SU-DHL-6 (cell line): Measurements from ENCODE around the gene NRAP.

ENCODE experiments used
- H2AFZ ChIP-seq: fragments of 200-600 bp; sonication (generic); 2 replicates; pipeline ENCODE4 v1.6.1; 2014; ENCODE audit warnings: low read depth, mild to moderate bottlenecking, moderate library complexity, mixed read lengths, antibody characterized with exemption, low read length; ENCODE audit not compliant: severe bottlenecking
- H3F3A ChIP-seq: fragments of 200-600 bp; shearing (Covaris generic); 2 replicates; pipeline ENCODE4 v1.6.0; 2016; ENCODE audit warnings: antibody characterized with exemption, mild to moderate bottlenecking; ENCODE audit not compliant: insufficient read depth
- H3K27ac ChIP-seq: fragments of 200-600 bp; sonication (generic); 2 replicates; pipeline ENCODE4 v1.5.1; 2016; ENCODE audit warnings: low read depth, mild to moderate bottlenecking, low read length, moderate library complexity, mixed read lengths
- H3K27me3 ChIP-seq: fragments of 200-600 bp; sonication (generic), shearing (Covaris generic); 2 replicates; pipeline ENCODE4 v1.6.0; 2014; ENCODE audit warnings: mild to moderate bottlenecking, low read length
- H3K36me3 ChIP-seq: fragments of 200-600 bp; sonication (generic); 2 replicates; pipeline ENCODE4 v1.6.1; 2014; ENCODE audit warnings: mild to moderate bottlenecking, low read length, mixed read lengths
- H3K4me2 ChIP-seq: fragments of 300-600, 200-600 bp; shearing (Covaris generic), sonication (generic); 2 replicates; pipeline ENCODE4 v1.6.0; 2014; ENCODE audit warnings: low read length, low read depth, mild to moderate bottlenecking; ENCODE audit not compliant: poor library complexity, severe bottlenecking
- H3K4me3 ChIP-seq: fragments of 200-600 bp; sonication (generic); 2 replicates; pipeline ENCODE4 v1.5.1; 2014; ENCODE audit warnings: antibody characterized with exemption, low read length, mild to moderate bottlenecking, mixed read lengths; ENCODE audit not compliant: insufficient read depth, poor library complexity, severe bottlenecking
- H3K79me2 ChIP-seq: fragments of 200-600 bp; sonication (generic); 2 replicates; pipeline ENCODE4 v1.6.1; 2014; ENCODE audit warnings: mild to moderate bottlenecking, low read length, moderate library complexity; ENCODE audit not compliant: insufficient read depth
- H3K9ac ChIP-seq: fragments of 200-600 bp; sonication (generic); 2 replicates; pipeline ENCODE4 v1.7.0; 2014; ENCODE audit warnings: mild to moderate bottlenecking, low read length
- H3K9me2 ChIP-seq: fragments of 200-600 bp; sonication (generic); replicated peaks from 2 replicates; pipeline ENCODE4 v1.6.1; 2014; ENCODE audit warnings: low read length; ENCODE audit not compliant: insufficient read depth
- H3K9me3 ChIP-seq: fragments of 200-600 bp; sonication (generic); 2 replicates; pipeline ENCODE4 v1.6.1; 2014; ENCODE audit warnings: low read length, mixed read lengths; ENCODE audit not compliant: insufficient read depth
- H4K20me1 ChIP-seq: fragments of 200-600 bp; sonication (generic); 2 replicates; pipeline ENCODE4 v1.6.1; 2014; ENCODE audit warnings: low read depth, mild to moderate bottlenecking, antibody characterized with exemption, low read length, moderate library complexity, mixed read lengths
- EZH2phosphoT487 ChIP-seq: fragments of 200-600 bp; sonication (generic), shearing (Covaris generic); conservative IDR thresholded peaks from 2 replicates; pipeline ENCODE4 v1.6.1; 2018; ENCODE audit warnings: mild to moderate bottlenecking, antibody characterized with exemption, low read length, moderate library complexity, mixed read lengths
- TF ChIP-seq, protein P1 (sequence below): fragments of 200-600 bp; sonication (generic); IDR thresholded peaks from one replicate; pipeline ENCODE4 v1.5.1; 2017; ENCODE audit warnings: antibody characterized with exemption, mild to moderate bottlenecking, low read length, moderate library complexity; ENCODE audit not compliant: insufficient read depth, poor library complexity, severe bottlenecking

NRAP gene

DNA sequence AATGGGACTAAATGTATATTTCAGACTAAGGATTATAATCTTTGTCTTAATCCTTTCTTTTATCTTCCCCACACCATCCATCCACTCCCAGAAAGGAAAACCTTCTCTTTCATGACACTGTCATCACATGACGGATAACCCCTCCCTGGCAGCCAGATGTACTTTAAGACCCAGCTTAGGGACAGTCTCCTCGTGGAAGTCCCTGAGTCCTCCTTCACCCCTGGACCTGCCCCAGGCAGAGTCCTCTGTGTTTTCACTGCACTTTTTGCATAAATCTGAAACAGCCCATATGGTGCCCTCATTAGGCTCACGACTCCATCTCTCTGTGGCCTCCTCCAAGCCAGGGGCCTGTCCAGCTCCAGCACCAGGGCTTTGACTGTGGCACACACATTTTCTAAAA, 16.0 kb downstream of the NRAP start:
- H3K36me3 ChIP-seq: no peaks in the 10 kb centered on the region
- H3K9me3 ChIP-seq: no peaks in the 10 kb centered on the region
- H3K27ac ChIP-seq: no peak overlapping the region
- no peaks in the 10 kb centered on the region for H4K20me1 ChIP-seq
- no peak overlapping the region for H2AFZ ChIP-seq
- H3K9me2 ChIP-seq: no peaks in the 10 kb centered on the region
- H3K4me3 ChIP-seq: no peak overlapping the region
- H3K4me2 ChIP-seq: no peak overlapping the region
- H3K9ac ChIP-seq: no peak overlapping the region
- H3F3A ChIP-seq: no peaks in the 10 kb centered on the region
- TF ChIP-seq EZH2phosphoT487: no peak
- TF ChIP-seq, protein P1, sequence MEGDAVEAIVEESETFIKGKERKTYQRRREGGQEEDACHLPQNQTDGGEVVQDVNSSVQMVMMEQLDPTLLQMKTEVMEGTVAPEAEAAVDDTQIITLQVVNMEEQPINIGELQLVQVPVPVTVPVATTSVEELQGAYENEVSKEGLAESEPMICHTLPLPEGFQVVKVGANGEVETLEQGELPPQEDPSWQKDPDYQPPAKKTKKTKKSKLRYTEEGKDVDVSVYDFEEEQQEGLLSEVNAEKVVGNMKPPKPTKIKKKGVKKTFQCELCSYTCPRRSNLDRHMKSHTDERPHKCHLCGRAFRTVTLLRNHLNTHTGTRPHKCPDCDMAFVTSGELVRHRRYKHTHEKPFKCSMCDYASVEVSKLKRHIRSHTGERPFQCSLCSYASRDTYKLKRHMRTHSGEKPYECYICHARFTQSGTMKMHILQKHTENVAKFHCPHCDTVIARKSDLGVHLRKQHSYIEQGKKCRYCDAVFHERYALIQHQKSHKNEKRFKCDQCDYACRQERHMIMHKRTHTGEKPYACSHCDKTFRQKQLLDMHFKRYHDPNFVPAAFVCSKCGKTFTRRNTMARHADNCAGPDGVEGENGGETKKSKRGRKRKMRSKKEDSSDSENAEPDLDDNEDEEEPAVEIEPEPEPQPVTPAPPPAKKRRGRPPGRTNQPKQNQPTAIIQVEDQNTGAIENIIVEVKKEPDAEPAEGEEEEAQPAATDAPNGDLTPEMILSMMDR: no peak
- H3K27me3 ChIP-seq: no peaks in the 10 kb centered on the region; the same call in 1 of the 2 replicates
- H3K79me2 ChIP-seq: no peaks in the 10 kb centered on the region

DNA sequence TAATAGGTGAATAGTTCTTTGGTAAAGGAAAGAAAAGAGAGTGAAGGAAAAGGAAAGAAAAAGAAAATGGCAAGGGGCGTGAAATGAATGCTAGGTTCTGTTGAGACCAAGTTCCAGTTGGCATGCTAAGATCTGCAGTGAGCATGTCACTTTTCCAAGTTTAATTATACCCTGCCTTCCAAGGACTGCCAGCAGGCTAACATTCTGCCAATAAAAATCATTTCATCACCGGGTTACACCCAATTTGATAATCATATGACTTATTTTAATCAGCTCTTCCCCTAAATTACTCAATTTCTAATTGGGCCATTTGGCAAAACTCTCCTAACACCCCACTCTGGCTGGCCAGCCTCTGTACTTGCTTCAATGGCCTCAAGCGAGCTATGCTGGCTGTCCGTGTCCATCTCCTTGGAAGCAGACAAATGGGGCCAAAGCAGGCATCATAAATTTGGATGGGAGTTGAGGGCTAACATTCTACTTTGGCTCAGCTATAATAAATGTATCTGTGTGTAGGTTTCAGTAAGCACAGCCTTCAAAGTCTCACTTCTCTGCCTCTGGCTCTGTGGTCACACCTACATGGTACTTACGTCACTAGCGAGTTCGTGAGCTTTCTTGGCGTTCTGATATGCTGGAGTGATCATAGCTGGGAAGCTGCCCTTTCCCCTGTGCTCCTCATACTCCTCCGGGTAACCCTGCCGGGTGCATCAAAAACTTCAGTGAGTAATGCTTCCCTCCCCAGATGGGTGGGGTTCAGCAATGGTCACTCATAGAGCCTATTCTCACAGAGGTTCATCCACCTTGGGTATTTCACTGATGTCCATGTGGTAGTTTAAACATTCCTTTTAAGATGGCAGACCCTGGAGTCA, 17.3 kb downstream of the NRAP start:
- H2AFZ ChIP-seq: no peak overlapping the region
- H3K9me2 ChIP-seq: no peaks in the 10 kb centered on the region
- H3K27me3 ChIP-seq: no peaks in the 10 kb centered on the region; the same call in 1 of the 2 replicates
- H4K20me1 ChIP-seq: no peaks in the 10 kb centered on the region
- H3F3A ChIP-seq: no peaks in the 10 kb centered on the region
- H3K27ac ChIP-seq: no peak overlapping the region
- H3K9me3 ChIP-seq: no peaks in the 10 kb centered on the region
- no peak overlapping the region for H3K9ac ChIP-seq
- no peak overlapping the region for H3K4me3 ChIP-seq
- no peak overlapping the region for H3K4me2 ChIP-seq
- TF ChIP-seq EZH2phosphoT487: no peak
- TF ChIP-seq, protein P1: no peak
- H3K79me2 ChIP-seq: no peaks in the 10 kb centered on the region
- H3K36me3 ChIP-seq: no peaks in the 10 kb centered on the region

DNA sequence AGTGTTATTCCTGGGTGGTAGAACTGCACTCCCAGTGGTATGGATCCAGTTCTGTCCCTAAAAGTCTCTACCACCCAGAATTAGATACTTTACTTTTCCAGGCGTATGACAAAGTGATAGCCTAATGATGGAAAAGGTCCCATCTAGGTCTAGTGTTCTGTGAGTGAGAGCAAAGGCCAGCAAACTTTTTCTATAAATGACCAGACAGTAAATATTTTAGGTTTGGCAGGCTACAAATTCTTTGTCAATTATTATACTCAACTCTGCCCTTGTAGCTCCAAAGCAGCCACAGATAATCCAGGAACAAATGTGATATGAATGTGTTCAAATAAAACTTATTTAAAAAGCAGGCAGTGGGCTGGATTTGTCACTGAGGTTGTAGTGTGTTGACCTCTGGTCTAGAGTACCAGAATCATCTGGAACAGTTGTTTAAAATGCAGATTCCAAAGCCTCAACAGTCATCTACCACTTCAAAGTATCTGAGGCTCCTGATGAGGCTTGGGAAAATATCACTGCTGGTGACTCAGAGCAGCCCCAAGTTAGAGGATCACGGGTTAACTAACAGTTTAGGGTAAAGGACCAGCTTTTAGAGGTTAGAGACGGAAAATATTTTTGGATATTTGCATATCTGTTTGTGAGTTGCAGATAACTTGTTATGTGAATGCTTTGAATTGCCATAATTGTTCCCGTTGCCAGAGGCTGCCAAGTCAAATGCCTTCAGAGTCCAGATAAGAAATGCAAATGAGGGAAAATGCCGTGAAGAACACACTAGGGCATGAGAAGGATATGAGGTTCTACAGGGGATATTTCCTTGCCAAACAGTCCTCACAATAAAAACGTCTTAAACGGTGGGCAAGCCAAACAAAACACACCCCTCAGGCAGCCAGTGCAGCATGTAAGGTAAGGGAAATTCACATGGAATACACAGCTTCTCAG, 19.4 kb downstream of the NRAP start:
- Histone ChIP-seq H3K36me3 (no peaks in the 10 kb centered on the region), H3K27me3 (no peaks in the 10 kb centered on the region; the same call in 1 of the 2 replicates), H3K9me3 (no peaks in the 10 kb centered on the region), H3F3A (no peaks in the 10 kb centered on the region), H2AFZ (no peak overlapping the region), H3K79me2 (no peaks in the 10 kb centered on the region), H3K4me2 (no peak overlapping the region), H3K27ac (no peak overlapping the region), H3K9me2 (no peaks in the 10 kb centered on the region), H4K20me1 (no peaks in the 10 kb centered on the region), H3K4me3 (no peak overlapping the region), H3K9ac (no peak overlapping the region)
- TF ChIP-seq, protein P1: no peak
- TF ChIP-seq EZH2phosphoT487: no peak
